DOHH2 (cell line): ENCODE results near the gene OTOP1.

ENCODE experiments used
- CTCF ChIP-seq: fragments of 200-600 bp; sonication (generic); IDR thresholded peaks from one replicate; pipeline ENCODE4 v1.5.1; 2014; ENCODE audit warnings: antibody characterized with exemption, mild to moderate bottlenecking, low read depth, low read length; ENCODE audit not compliant: poor library complexity, severe bottlenecking
- EZH2phosphoT487 ChIP-seq: fragments of 200-600 bp; sonication (generic); IDR thresholded peaks from 2 replicates; pipeline ENCODE4 v1.6.1; 2017; ENCODE audit warnings: borderline replicate concordance, mild to moderate bottlenecking, antibody characterized with exemption, low read length, moderate library complexity, mixed read lengths

GRCh38 chr4:4249866-4250265 is 23.1 kb upstream of the OTOP1 start:
- TF ChIP-seq CTCF (no peak), EZH2phosphoT487 (no peak)
